Measurements from ENCODE around the gene RORC. TPM values are rescaled to one million over a fixed set of nuclear protein-coding genes. Genes with fewer than 3 reads are reported as not detected.
"Not testable (repeated sequence)": the region's sequence is repeated elsewhere in the genome, so short reads cannot be mapped to it uniquely, and the experiment has no call there.

The RORC gene
- total RNA-seq, 1 experiment from 2014 or later: not detected

DNA sequence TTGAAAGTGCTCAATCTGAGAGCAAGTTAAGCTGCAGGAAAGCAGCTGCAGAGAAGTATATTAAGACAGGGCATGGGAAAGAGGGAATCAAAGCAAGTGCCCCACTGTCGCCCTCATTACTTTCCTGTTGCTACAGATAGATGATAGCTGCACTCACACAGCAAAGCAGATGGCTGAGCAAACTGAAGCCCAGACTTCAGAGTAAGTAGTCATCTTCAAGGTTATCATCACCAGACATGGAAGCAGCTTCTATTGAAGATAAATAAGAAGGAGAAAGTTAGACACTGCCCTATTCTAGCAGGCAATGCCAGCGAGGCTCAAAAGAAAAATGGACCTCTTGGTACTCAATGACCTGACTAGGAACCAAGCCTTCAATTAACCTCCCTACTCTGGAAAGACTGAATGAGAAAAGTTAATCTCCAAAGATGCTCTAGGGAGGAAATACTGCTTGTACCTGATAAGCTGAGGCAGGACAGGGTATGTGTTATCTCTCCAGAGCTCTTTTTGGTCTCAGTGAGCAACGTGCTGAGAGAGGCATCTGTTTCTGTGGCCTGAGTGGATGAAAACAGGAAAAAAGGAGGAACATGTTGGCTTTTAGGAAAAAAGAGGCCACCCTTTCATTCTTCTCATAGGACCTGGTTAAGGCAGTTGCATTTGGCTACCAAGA, 57.2 kb downstream of the RORC start:
- no peak for DNase-seq (ENCODE audit: low read depth)

DNA sequence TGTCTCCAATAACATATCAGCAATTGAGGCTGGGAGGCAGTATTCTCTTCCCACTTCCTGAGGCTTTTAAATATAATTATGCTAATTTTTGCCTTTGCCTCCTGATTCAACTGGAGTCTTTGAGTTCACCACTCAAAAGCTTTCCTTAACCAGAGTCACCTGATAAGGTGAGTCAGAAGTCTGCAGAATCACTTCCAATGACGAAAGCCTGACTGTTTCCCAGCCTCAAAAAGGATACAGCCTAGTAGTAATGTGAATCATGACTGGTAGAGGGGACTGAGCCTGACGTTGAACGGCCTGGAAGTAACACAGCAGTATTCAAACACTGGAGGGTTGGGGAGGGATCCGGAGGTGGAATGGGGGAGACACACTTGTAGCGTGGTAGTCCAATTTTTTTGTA, 57.9 kb downstream of the RORC start:
- peak; percentile 56 for DNase-seq (ENCODE audit: low read depth)

DNA sequence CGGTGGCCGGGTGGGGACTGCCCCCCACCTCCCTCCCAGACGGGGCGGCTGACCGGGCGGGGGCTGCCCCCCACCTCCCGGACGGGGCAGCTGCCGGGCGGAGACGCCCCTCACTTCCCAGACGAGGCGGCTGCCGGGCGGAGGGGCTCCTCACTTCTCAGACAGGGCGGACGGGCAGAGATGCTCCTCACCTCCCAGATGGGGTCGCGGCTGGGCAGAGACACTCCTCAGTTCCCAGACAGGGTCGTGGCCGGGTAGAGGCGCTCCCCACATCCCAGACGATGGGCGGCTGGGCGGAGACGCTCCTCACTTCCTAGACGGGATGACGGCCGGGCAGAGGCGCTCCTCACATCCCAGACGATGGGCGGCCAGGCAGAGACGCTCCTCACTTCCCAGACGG, 62.3 kb downstream of the RORC start:
- DNase-seq (ENCODE audit: low read depth): not testable (repeated sequence)

DNA sequence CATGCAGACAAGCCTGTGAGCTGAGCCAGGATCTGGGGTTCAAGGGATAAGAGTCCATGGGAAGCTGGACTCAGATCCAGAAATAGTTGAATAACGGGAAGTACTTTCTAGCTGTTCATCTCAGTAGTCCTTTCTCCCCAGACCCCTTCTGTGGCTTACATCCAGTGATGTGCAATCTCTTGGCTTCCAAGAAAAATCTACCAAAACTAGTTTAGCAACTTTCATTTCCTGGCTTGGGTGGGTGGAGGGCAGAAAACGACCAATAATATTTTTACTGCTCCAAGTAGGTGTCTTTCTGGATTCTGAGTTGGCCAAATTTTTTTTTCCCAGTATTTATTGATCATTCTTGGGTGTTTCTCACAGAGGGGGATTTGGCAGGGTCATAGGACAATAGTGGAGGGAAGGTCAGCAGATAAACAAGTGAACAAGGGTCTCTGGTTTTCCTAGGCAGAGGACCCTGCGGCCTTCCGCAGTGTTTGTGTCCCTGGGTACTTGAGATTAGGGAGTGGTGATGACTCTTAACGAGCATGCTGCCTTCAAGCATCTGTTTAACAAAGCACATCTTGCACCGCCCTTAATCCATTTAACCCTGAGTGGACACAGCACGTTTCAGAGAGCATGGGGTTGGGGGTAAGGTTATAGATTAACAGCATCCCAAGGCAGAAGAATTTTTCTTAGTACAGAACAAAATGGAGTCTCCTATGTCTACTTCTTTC, 63.1 kb downstream of the RORC start:
- not testable (repeated sequence) for DNase-seq (ENCODE audit: low read depth)

DNA sequence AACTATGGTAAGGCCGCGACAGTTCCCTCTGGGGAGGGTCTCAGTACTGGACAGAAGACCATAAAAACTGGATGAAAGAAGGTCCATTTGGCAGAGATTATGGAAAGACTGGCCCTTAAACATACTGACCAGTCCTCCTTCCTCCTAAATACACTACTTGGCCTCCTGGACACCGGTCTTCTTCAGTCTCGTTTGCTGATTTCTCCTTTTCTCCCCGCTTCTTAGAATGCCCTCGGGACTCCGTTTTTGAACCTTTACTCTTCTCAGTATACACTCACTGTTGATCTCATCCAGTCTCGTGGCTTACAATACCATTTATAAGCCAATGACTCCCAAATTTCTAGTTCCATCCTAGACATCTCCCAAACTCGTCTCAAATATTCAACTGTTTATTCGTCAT, 67.6 kb downstream of the RORC start:
- DNase-seq (ENCODE audit: low read depth): peak; percentile 1

DNA sequence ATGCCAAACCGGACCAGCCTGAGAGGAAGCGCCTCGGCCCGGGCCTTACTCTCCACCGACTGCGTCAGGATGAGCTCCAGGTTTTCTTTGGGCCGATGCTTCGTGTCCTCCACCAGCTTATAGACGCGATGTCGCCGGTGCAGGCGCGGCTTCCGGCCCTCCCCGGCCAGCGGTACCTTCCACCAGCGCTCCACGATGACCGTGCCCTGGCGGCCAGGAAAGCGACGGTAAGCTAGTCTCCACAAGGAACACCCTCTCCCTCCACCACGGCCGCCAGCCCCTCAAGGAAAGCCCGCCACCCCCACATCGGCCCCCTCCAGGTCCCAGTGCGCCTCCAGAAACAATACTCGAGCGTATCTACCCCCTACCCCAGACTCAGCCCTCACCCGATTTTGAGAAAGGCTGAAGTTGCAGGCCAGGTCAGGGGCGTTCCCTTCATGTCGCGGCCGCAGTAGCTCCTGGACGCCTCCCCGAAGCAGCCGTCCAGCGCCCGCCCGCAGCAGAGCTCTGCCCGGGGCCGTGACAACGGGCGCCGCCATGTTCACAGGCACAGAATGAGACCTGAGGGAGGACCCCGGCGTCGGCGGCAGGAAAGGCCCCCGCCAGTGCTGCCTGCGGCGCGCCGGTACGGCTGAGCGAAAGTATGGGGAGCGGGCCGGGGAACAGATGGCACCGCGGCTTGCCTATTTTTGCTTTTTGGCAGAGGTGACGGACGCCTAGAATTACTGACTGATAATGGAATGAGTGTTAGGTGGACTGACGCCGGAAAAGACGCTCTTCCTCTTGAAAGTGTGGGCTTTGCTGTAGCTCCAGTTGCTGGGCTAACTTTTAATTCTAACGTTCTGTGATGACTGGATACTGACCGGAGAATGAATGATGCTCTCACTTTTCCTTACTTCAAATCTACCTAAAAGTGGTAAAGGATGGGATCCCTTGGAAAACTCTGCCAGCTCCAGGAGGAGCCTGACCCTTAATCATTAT, 68.4 kb downstream of the RORC start, which contains the start of gene MRPL9:
TSS of gene MRPL9 (minus strand) at position 556 of the 981 bp plus-strand sequence. CDS start at position 539, 17 bp downstream.
- DNase-seq (ENCODE audit: low read depth): peak; percentile 80

DNA sequence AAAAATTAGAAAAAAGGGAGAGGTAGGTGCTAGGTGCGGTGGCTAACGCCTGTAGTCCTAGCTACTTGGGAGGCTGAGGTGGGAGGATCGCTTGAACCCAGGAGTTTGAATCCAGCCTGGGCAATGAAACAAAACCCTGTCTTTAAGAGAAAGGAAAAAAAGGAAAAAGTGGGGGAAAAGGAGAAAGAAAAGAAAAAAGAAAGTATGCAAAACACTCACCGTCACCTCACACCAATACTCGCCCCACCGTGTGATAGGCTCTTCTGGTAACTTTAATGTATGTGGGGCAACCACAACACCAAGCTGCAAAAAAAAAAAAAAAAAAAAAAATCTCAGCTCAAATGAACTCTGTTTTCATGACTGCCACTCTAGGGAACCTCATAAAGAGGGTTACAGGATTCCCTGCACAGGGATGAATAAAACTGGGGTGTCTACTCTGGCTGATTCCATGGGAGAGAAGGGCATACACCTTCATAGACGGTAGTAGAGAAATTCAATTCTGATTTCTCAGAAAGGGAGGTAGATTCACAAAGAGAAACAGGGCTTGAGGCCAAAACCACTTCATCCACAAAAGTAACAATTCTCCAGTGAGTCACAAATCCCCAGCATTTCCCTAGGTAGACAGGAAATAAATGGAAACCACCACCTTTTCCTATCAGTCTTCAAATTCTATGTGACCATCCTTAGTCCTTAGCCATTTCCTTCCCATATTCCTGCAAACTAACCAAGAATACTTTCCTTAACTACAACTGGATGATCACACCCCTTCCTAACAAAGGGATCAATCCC, 70.8 kb downstream of the RORC start:
- no peak for DNase-seq (ENCODE audit: low read depth)

DNA sequence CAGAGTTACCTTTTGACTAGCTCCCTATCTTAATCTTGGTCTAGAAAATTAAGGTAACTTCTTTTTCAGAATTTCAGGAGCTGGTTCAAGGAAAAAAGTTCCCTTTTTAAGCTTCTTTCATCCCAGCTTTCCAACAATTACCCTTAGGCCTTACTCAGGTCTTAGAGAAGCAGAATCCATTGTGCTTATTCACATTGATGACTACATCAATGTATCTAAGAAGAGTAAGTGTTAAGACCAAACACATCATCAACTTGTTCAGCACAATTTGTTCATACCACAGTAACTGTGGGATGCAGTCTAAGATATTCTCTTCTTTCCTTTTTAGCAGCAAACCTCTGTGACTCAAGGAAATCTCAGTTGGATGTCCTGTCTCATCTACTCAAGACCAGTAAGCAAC, 72.4 kb downstream of the RORC start:
- no peak for DNase-seq (ENCODE audit: low read depth)

DNA sequence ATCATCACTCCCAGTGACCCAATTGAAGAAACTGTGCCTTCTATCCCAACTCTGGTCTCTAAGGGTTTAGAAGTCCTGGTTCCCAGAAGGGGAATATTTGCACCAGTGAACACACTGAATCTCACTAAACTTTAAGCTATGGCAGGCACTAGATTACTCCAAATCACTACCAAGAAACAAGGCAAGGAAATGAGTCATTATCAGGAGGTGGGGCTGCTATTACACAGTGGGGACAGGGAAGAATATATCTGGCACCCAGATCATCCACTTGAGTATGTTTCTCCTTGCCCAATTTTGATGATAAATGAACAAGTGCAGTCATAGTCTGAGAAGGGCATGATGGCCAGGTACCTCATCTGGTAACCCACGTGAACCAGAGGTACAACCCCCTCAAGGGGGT, 75.3 kb downstream of the RORC start:
- peak; percentile 20 for DNase-seq (ENCODE audit: low read depth)

Other genes with a start within 250 kb of the RORC start
- 19.8 and 22.6 TPM in 2 replicates for gene SNX27, start 219.8 kb downstream of the RORC start, total RNA-seq (2014; rRNA removed)
- not detected in 2 replicates for gene CELF3, start 115.0 kb downstream of the RORC start, total RNA-seq (2014; rRNA removed)
- gene RIIAD1, start 110.3 kb downstream of the RORC start, total RNA-seq (2014; rRNA removed): not detected in 2 replicates
- 83.4 and 117 TPM in 2 replicates for gene MRPL9, start 68.3 kb downstream of the RORC start, total RNA-seq (2014; rRNA removed)
- 1.0 and 1.9 TPM in 2 replicates for gene TDRKH, start 41.3 kb downstream of the RORC start, total RNA-seq (2014; rRNA removed)
- not detected in 2 replicates for gene LINGO4, start 26.4 kb downstream of the RORC start, total RNA-seq (2014; rRNA removed)
- not detected in 2 replicates for gene C2CD4D, start 8.0 kb upstream of the RORC start, total RNA-seq (2014; rRNA removed)
- not detected in 2 replicates for gene THEM5, start 21.9 kb upstream of the RORC start, total RNA-seq (2014; rRNA removed)
- 20.3 and 22.8 TPM in 2 replicates for gene THEM4, start 77.7 kb upstream of the RORC start, total RNA-seq (2014; rRNA removed)
- gene S100A10, start 162.1 kb upstream of the RORC start, total RNA-seq (2014; rRNA removed): 81.9 and 115 TPM in 2 replicates
- 388 and 454 TPM in 2 replicates for gene S100A11, start 205.2 kb upstream of the RORC start, total RNA-seq (2014; rRNA removed)